H1 (cell line): ENCODE measurements around the gene RNU7-1.

Experiments used
- NRF1 ChIP-seq: IDR thresholded peaks from 2 replicates; pipeline ENCODE4 v1.6.1; 2011; ENCODE audit warnings: mild to moderate bottlenecking, low read depth, low read length, improper control_type of control experiment
- RFX5 ChIP-seq: IDR thresholded peaks from 2 replicates; pipeline ENCODE4 v1.6.1; 2011; ENCODE audit warnings: low read depth, low read length, improper control_type of control experiment, borderline replicate concordance
- TAF7 ChIP-seq: optimal IDR thresholded peaks from 2 replicates; pipeline ENCODE3; 2011; ENCODE audit warnings: low read depth, mild to moderate bottlenecking, inconsistent platforms, low read length, moderate library complexity, borderline replicate concordance

DNA sequence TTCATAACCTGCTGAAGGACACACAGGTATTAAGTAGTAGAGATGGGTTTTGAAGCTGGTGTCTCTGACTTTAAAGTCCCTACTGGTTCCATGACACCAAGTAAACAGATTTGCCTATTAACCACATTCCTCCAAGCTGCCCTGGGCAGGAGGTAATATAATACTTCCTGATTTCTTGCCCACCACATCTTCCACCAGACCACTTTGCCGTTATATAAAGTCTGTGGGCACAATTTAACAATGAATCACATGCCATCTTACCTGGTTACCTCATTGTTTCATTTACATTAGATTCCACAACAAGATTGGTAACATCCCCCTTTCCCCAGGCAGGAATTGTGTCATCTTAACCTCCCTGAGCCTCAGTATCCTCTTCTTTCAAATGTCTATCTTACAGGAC lies 39.9 kb upstream of the RNU7-1 start:
- no peak for TF ChIP-seq NRF1
- no peak for TF ChIP-seq RFX5
- TF ChIP-seq TAF7, result no peak
